Brain microvascular endothelial cell (primary cell): ENCODE measurements around the gene FLT3.

Source experiments
- DNase-seq: peaks from one replicate; pipeline ENCODE4 v3.0.0-alpha.2; 2020
- H3K27ac ChIP-seq: fragments of 250-450 bp; sonication (Bioruptor Pico); 2 replicates; pipeline ENCODE4 v1.5.1; 2020; ENCODE audit warnings: mild to moderate bottlenecking, moderate library complexity
- H3K27me3 ChIP-seq: fragments of 250-450 bp; sonication (Bioruptor Pico); replicated peaks from 2 replicates; pipeline ENCODE4 v1.5.1; 2020; ENCODE audit warnings: mild to moderate bottlenecking
- H3K36me3 ChIP-seq: fragments of 250-450 bp; sonication (Bioruptor Pico); replicated peaks from 2 replicates; pipeline ENCODE4 v1.5.1; 2020; ENCODE audit warnings: mild to moderate bottlenecking
- H3K4me3 ChIP-seq: 2 replicates; pipeline ENCODE4 v1.5.1; 2011; ENCODE audit warnings: low read depth, mild to moderate bottlenecking, control low read depth, low read length, moderate library complexity
- CTCF ChIP-seq: IDR thresholded peaks from 2 replicates; pipeline ENCODE4 v1.5.1; 2011; ENCODE audit warnings: low read depth, mild to moderate bottlenecking, moderate library complexity, low read length, control low read depth, inconsistent platforms; ENCODE audit errors: missing control alignments
- in situ Hi-C: cut with HindIII; loops from 2 replicates; pipeline ENCODE4 v1.10.0; 2017; ENCODE audit warnings: low sequenced_read_pairs, low pct_ligation_motif_present

Gene FLT3

DNA sequence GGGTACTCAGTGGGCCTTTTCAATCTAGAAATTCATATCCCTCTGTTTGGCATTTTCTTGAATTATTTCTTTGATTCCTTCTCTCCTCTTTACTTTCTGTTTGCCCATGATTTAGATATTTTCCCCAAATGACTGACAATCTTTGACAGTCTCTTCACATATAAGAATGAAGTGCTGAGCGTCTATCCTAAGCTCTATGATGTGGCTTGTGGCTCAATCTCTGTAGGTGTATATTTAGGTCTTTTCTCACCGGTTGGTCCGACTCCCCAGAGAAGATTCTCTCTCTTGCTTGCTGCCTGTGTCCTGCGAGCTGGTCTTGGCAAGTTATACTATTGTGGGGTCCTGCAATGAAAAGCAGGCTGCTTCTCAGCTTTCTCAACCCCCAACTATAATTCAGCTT lies 29.0 kb downstream of the FLT3 start:
- in situ Hi-C loops = no loop called here
- Histone ChIP-seq H3K27ac (no peak overlapping the region), H3K4me3 (no peak overlapping the region), H3K27me3 (no peaks in the 10 kb centered on the region), H3K36me3 (no peaks in the 10 kb centered on the region)
- DNase-seq = no peak
- TF ChIP-seq CTCF = no peak

- no peak for DNase-seq
- no peak overlapping the region for H3K4me3 ChIP-seq
- in situ Hi-C loops = no loop called here
Observed at GRCh38 chr13:28067491-28067890, 32.9 kb downstream of the FLT3 start.

GRCh38 chr13:28058866-28059613 lies 41.3 kb downstream of the FLT3 start:
- peak; percentile 7 for DNase-seq
- Histone ChIP-seq H3K27ac (no peak overlapping the region), H3K4me3 (no peak overlapping the region), H3K27me3 (no peaks in the 10 kb centered on the region), H3K36me3 (no peaks in the 10 kb centered on the region)
- TF ChIP-seq CTCF = peak; percentile 58
- in situ Hi-C loops = no loop called here

More at GRCh38 chr13:28067491-28067890, 32.9 kb downstream of the FLT3 start:
- Histone ChIP-seq H3K36me3 (no peaks in the 10 kb centered on the region), H3K27ac (no peak overlapping the region), H3K27me3 (no peaks in the 10 kb centered on the region)
- TF ChIP-seq CTCF = no peak

- Histone ChIP-seq H3K4me3 (no peak overlapping the region), H3K27ac (no peak overlapping the region), H3K36me3 (no peaks in the 10 kb centered on the region), H3K27me3 (no peaks in the 10 kb centered on the region)
- in situ Hi-C loops = no loop called here
- TF ChIP-seq CTCF = no peak
- no peak for DNase-seq
Observed at GRCh38 chr13:28056970-28057712, 43.2 kb downstream of the FLT3 start.

GRCh38 chr13:28056426-28056825 lies 44.0 kb downstream of the FLT3 start:
- no peak for TF ChIP-seq CTCF
- Histone ChIP-seq H3K27me3 (no peaks in the 10 kb centered on the region), H3K27ac (no peak overlapping the region), H3K36me3 (no peaks in the 10 kb centered on the region), H3K4me3 (no peak overlapping the region)
- DNase-seq = no peak
- in situ Hi-C loops = no loop called here
